Stimulated activated effector memory CD8-positive, alpha-beta T cell treated with anti-CD3 and anti-CD28 coated beads, Interleukin-12 subunit alpha, Interleukin-12 subunit beta, amount 100 ng/mL, for 72 hours (primary cell): ENCODE data around the gene CCIN.

Experiments used
- ATAC-seq: fragments of 150-1000 bp; cut with Tn5 transposase; 2 replicates; pipeline ENCODE4 v1.10.0; 2021
- DNase-seq, 2 donors: peaks; one replicate each; pipeline ENCODE4 v3.0.0; 2021 to 2022; ENCODE audit warnings: low spot score in 2 of 2
- H3K27ac Mint-ChIP-seq: one replicate; pipeline ENCODE4 v1.8.0; 2022; ENCODE audit warnings: mild to moderate bottlenecking, mixed read lengths
- H3K36me3 Mint-ChIP-seq: one replicate; pipeline ENCODE4 v1.8.0; 2022; ENCODE audit warnings: mild to moderate bottlenecking, mixed read lengths
- H3K4me1 Mint-ChIP-seq: one replicate; pipeline ENCODE4 v1.8.0; 2022; ENCODE audit warnings: mixed read lengths
- H3K4me3 Mint-ChIP-seq: one replicate; pipeline ENCODE4 v1.8.0; 2022; ENCODE audit warnings: mild to moderate bottlenecking, mixed read lengths
- H3K9me3 Mint-ChIP-seq: one replicate; pipeline ENCODE4 v1.8.0; 2022; ENCODE audit warnings: mixed read lengths

The CCIN gene

DNA sequence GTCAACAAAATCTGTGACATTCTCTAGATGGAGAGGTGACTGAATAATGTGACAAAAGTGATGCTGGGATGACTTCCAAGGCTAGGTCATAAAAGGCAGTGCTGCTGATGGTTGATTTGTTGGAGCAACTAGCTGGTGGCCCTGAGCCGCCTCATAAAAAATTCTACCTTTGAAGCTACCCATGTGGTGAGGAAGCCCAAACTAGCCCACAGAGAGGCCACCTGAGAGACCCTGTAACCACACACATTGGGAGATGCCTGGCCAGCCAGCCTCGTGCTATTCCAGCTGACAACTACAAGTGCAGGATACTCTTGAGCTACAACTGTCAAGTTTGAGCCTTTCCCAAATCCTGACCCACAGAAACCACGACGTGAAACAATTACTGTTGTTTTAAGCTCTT lies 44.2 kb downstream of the CCIN start:
- peak overlapping the region; percentile 94 for H3K27ac Mint-ChIP-seq
- peaks cover 56% of the 10 kb centered on the region for H3K4me1 Mint-ChIP-seq
- DNase-seq (no peak), ATAC-seq (no peak)
- no peak overlapping the region for H3K4me3 Mint-ChIP-seq
- H3K36me3 Mint-ChIP-seq: peaks cover 99% of the 10 kb centered on the region
- H3K9me3 Mint-ChIP-seq: no peaks in the 10 kb centered on the region

DNA sequence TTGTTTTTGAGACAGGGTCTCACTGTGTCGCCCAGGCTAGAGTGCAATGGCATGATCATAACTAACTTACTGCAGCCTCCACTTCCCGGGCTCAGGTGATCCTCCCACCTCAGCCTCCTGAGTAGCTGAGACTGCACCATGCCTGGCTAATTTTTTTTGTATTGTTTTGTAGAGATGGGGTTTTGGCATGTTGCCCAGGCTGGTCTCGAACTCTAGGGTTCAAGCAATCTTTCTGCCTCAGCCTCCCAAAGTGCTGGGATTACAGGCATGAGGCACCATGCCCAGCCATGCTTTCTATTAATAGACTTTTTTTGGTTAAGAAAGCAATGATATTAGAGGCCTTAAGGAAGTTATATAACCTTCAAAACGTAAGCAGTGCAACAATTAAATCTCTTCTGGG lies 44.8 kb downstream of the CCIN start:
- no peak overlapping the region for H3K4me3 Mint-ChIP-seq
- H3K36me3 Mint-ChIP-seq: peaks cover 97% of the 10 kb centered on the region
- DNase-seq: no peak
- no peaks in the 10 kb centered on the region for H3K9me3 Mint-ChIP-seq
- H3K4me1 Mint-ChIP-seq: peaks cover 56% of the 10 kb centered on the region
- peak overlapping the region; percentile 94 for H3K27ac Mint-ChIP-seq
- ATAC-seq: no peak

DNA sequence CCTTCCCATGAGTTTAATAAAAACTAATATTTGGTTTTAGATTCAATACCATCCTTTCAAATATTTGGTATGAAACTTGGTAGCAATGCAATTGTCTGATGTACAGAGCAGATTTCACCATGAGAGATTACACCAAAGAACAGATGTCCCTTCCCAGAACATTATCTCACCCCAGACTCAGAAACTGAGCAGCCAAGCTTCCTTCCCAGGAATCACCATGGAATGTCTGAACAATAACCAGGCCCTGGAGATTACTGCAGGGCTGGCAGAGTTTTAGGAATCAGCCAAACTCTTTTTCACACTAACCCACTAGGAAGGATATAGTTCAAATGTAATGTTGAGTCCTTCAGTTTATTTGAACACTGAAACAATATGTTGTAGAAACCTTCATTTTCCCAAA lies 45.4 kb downstream of the CCIN start:
- ATAC-seq (no peak), DNase-seq (no peak)
- H3K36me3 Mint-ChIP-seq: peaks cover 95% of the 10 kb centered on the region
- peak overlapping the region; percentile 85 for H3K27ac Mint-ChIP-seq
- H3K9me3 Mint-ChIP-seq: no peaks in the 10 kb centered on the region
- H3K4me1 Mint-ChIP-seq: peaks cover 56% of the 10 kb centered on the region
- no peak overlapping the region for H3K4me3 Mint-ChIP-seq

DNA sequence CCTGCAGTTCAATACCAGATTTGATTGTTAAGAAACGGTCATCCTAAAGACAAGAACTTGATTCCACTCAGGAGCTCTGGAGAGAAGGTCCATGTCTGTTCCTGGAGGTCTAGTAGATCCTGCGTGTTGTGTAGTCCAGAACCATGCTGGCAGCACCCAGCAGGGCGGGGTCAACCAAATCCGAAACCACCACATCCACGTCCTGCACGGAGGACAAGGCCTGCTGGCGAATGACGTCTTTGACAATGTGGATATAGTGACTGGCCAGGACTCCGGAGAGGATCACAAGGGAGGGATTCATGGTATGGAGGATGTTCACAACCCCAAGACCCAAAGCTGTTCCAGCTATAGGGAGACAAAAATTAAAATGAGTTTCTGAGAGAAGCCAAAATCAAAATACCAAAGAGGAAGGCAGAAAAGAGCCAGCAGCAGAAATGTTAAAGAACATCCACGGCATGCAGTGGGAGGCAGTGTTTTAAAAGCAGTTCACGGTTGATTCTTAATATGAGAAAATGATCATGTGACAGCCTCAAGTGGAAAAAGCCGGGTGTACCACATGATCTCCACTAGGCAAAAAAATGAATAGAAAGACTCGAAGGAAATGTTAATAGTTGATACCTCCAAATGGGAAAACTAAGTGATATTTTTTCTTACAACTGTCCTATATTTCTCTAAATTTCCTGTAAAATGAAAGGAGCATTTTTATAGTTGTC lies 48.2 kb downstream of the CCIN start:
- Mint-ChIP-seq H3K9me3 (no peaks in the 10 kb centered on the region), H3K36me3 (peaks cover 95% of the 10 kb centered on the region), H3K27ac (peak overlapping the region; percentile 85), H3K4me1 (peaks cover 41% of the 10 kb centered on the region), H3K4me3 (no peak overlapping the region)
- no peak for DNase-seq
- no peak for ATAC-seq

DNA sequence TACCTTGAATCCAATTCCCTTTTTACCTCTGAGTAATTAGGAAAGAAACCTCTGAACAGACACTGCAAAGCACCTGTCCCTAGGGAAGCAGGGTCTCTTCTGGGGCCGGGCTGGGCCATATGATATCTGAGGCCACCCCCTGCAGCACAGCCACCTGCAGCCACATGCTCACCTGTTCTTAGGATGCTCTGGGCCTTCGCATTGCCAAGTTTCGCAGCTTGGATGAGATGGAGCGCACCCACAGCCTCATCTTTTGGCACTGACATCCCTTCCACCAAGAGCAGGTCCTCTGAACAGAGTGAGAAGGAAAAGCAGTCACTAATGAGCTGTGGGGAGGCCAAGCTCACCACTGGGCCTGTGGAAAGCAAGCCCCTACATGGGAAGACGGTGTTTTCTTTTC lies 48.8 kb downstream of the CCIN start:
- ATAC-seq: no peak
- Mint-ChIP-seq H3K4me1 (peaks cover 38% of the 10 kb centered on the region), H3K36me3 (peaks cover 95% of the 10 kb centered on the region), H3K27ac (peak overlapping the region; percentile 85), H3K4me3 (peak overlapping the region; percentile 27), H3K9me3 (no peaks in the 10 kb centered on the region)
- DNase-seq: no peak

DNA sequence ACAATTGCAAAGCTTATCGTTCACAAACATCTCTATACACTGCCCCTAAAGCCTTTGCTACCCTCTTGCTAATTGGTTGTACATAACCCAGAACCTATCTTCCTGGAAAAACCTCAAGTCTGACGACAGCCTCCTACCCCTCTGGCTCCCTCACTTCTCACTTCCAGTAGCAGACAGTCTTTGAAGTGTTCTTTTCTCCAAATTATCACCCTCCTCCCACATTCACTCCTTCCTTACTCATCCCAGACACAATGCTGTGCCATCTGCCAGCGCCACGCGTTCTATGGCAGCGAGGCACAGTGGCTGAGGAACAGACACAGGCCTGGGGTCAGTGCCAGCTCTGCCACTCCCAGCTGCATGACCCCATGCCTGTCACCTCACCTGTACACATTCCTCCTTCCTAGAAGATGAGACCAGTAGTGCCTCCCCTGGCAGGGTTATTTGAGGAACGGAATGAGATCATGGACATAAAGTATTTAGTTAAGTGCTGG lies 49.3 kb downstream of the CCIN start:
- peak in 1 of 2 donors; percentile 55 for DNase-seq
- Mint-ChIP-seq H3K36me3 (peaks cover 95% of the 10 kb centered on the region), H3K4me1 (peaks cover 34% of the 10 kb centered on the region), H3K27ac (peak overlapping the region; percentile 85), H3K9me3 (no peaks in the 10 kb centered on the region), H3K4me3 (peak overlapping the region; percentile 27)
- ATAC-seq: peak; percentile 91
